ENCODE data around the gene PCGF3.

The PCGF3 gene

DNA sequence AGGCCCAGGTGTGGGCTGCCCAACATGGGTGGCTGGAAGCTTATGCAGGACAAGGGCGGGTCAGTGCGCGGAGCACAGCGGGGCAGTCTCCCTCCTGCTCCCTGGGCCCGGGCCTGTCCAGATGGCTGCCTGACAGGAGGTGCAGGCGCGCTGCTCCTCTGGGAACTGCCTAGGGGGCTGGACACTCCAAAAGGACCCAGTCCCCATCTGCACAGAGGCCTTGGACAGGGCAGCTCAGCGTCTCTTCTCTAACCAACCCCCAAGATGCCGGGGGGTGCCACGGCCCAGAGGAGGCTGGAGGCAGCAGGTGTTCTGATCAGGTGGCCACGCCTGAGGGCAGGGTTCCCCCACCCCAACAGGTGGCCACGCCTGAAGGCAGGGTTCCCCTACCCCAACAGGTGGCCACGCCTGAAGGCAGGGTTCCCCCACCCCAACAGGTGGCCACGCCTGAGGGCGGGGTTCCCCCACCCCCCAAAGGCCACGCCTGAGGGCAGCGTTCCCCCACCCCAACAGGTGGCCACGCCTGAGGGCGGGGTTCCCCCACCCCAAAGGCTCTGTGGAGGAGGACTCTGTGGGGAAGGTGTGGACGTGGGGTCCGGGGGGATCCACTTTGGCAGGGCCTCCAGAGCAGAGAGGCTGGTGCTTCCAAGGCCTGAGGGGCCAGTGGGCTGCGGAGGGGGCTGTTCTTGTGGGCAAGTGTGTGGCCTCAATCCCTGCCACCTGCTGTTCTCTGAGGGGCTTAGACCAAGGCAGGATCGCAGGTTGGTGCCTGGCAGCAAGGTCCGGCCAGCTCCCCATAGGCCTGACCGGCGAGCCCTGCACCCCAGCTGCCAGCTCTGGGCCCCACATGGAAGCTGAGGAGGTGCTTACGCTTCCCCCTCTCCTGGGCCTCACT, 84.2 kb downstream of the PCGF3 start:
- DNase-seq (ENCODE audit: low read depth), result no peak
- H3K4me3 ChIP-seq (ENCODE audit: low read length), result no peak overlapping the region
- TF ChIP-seq, protein P1, sequence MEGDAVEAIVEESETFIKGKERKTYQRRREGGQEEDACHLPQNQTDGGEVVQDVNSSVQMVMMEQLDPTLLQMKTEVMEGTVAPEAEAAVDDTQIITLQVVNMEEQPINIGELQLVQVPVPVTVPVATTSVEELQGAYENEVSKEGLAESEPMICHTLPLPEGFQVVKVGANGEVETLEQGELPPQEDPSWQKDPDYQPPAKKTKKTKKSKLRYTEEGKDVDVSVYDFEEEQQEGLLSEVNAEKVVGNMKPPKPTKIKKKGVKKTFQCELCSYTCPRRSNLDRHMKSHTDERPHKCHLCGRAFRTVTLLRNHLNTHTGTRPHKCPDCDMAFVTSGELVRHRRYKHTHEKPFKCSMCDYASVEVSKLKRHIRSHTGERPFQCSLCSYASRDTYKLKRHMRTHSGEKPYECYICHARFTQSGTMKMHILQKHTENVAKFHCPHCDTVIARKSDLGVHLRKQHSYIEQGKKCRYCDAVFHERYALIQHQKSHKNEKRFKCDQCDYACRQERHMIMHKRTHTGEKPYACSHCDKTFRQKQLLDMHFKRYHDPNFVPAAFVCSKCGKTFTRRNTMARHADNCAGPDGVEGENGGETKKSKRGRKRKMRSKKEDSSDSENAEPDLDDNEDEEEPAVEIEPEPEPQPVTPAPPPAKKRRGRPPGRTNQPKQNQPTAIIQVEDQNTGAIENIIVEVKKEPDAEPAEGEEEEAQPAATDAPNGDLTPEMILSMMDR (IDR thresholded peaks at IDR 0.05; ENCODE audit: insufficient read depth, low read depth, low read length, missing control alignments), result no peak

DNA sequence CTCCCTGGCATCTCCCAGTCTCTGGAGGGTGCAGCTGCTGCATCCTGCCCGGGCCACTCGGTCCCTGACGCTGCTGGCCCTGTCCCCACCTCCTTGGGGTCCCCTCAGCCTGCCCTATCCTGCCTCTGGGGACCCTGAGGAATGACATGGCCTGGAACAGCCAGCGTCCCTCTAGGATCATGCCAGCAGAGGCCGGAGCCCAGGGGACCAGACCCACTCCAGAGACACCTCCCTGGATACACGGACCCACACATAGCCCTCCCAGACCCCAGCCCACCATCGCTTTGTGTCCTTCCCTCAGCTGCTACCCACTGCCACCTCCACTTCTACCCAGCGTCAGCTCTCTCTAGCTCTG, 84.8 kb downstream of the PCGF3 start:
- TF ChIP-seq, protein P1 (IDR thresholded peaks at IDR 0.05; ENCODE audit: insufficient read depth, low read depth, low read length, missing control alignments), result no peak
- H3K4me3 ChIP-seq (ENCODE audit: low read length), result no peak overlapping the region
- DNase-seq (ENCODE audit: low read depth), result no peak

DNA sequence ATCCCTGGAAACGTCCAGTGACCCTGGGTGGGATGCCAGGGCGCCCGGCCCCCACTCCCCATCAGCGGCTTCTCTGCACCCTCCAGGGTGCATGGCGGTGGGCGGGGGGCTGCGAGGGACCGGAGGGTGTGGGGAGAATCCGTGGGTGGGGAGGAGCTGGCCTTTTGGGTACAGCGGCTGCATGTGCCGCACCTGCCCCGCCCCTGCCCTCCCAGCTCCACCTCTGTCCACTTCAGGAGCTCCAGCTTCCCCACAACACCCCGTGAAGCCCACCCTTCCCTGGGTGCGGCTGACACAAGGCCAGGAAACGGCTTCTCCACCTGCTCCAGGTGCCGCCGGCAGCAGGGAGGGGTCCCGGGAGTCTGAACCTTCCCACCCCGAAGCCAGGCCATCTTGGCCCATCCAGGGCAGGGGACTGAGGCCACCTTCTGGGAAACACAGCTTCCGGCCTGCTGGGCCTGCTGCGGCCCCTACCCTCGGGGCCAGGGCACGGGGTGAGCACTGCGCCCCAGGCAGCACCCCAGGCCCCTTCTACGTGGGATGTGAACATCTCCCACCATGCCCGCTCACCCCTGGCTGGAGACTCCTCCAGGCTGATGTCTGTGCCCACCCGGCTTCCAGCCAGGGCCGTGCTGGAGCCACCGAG, 85.7 kb downstream of the PCGF3 start:
- no peak overlapping the region for H3K4me3 ChIP-seq (ENCODE audit: low read length)
- TF ChIP-seq, protein P1 (IDR thresholded peaks at IDR 0.05; ENCODE audit: insufficient read depth, low read depth, low read length, missing control alignments), result no peak

GRCh38 chr4:791898-792625, 86.4 kb downstream of the PCGF3 start:
- TF ChIP-seq, protein P1 (IDR thresholded peaks at IDR 0.05; ENCODE audit: insufficient read depth, low read depth, low read length, missing control alignments), result peak; percentile 10
- peak; percentile 52 for DNase-seq (ENCODE audit: low read depth)
- H3K4me3 ChIP-seq (ENCODE audit: low read length), result no peak overlapping the region

More for the DNA sequence above, 85.7 kb downstream of the PCGF3 start:
- DNase-seq (ENCODE audit: low read depth), result no peak

DNA sequence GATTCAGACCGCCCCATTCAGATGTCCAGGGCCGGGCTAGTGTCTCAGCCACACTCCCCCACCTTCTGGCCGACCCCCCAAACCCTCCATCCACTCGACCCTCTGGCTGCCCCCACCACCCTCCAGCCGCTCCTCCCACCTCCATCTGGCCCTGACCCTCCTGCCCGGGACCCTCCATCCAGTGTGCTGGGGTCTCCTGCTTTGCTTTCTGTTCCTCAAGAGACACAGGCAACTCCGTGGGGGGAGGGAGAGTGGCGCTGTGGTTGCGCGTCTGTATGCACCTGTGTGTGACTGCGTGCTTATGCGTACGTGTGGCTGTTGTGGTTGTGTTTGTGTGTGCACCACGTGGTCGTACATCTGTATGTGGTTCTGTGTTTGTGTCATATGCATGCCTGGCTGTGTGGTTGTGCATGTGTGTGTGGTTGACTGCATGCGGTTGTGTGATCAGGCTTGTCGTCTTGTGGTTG, 87.0 kb downstream of the PCGF3 start:
- no peak overlapping the region for H3K4me3 ChIP-seq (ENCODE audit: low read length)
- no peak for DNase-seq (ENCODE audit: low read depth)
- TF ChIP-seq, protein P1 (IDR thresholded peaks at IDR 0.05; ENCODE audit: insufficient read depth, low read depth, low read length, missing control alignments), result no peak

DNA sequence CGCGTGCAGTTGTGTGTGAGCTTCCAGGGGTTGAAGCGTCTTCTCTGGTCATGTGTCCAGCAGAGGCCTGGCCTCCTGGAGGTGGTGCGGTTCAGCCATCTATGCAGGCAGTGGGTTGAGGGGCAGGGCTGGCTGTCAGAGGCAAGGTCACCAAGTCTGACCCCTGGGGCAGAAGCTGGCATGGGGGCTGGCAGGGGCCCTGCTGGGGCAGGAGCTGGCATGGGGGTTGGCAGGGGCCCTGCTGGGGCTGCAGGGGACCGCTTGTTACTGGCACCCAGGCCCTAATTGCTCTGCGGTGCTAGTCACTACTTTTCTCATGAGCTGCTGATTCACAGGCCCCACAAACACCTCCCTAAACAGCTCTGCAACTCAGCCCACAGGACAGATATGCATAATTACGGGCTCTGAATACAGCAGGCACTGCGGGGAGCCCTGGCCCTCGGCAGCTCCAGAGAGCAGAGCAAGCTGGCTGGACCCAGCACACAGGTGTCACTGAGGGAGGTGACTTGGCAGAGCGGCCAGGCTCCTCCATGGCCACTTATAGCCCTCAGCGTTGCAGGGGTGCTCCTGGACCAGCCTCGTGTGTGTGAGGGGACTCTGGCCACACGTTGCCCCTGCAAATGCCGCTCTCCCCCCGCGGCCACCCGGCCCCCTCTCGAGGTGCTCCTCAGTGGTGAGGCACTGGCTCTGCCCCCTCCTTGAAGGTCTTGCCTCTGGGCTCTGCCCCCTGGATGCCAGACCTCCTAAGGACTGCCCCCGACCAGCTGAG, 87.6 kb downstream of the PCGF3 start:
- DNase-seq (ENCODE audit: low read depth), result no peak
- H3K4me3 ChIP-seq (ENCODE audit: low read length), result no peak overlapping the region

More for the DNA sequence above, 87.6 kb downstream of the PCGF3 start:
- TF ChIP-seq, protein P1 (IDR thresholded peaks at IDR 0.05; ENCODE audit: insufficient read depth, low read depth, low read length, missing control alignments), result no peak
